Dermis blood vessel endothelial cell (primary cell): ENCODE measurements around the gene GPC5. TPM values are rescaled to one million over a fixed set of nuclear protein-coding genes. Genes with fewer than 3 reads are reported as not detected.
"Not testable (repeated sequence)": the region's sequence is repeated elsewhere in the genome, so short reads cannot be mapped to it uniquely, and the experiment has no call there.

Experiments
- DNase-seq: peaks from one replicate; pipeline ENCODE4 v3.0.0; 2010
- total RNA-seq: library from RNA; depleted of rRNA; stranded (reverse); fragments of >200 nt; gene quantifications from 2 replicates; pipeline ENCODE4 v1.2.3, GENCODE V29; 2014

Gene GPC5
- total RNA-seq, 1 donor from 2014 or later: 0.34 TPM

- no peak for DNase-seq
Observed at GRCh38 chr13:92682832-92683517, 1284.6 kb downstream of the GPC5 start.

GRCh38 chr13:92694047-92694446, 1295.6 kb downstream of the GPC5 start:
- DNase-seq: no peak

- not testable (repeated sequence) for DNase-seq
Observed at GRCh38 chr13:92695827-92696226, 1297.4 kb downstream of the GPC5 start.

GRCh38 chr13:92716749-92717148, 1318.3 kb downstream of the GPC5 start:
- DNase-seq: no peak

- DNase-seq: no peak
Observed at GRCh38 chr13:92717857-92718256, 1319.4 kb downstream of the GPC5 start.

GRCh38 chr13:92719868-92720267, 1321.4 kb downstream of the GPC5 start:
- no peak for DNase-seq

- no peak for DNase-seq
Observed at GRCh38 chr13:92721620-92722019, 1323.2 kb downstream of the GPC5 start.

- DNase-seq: no peak
Observed at GRCh38 chr13:92727118-92727517, 1328.7 kb downstream of the GPC5 start.

GRCh38 chr13:92734068-92734467, 1335.6 kb downstream of the GPC5 start:
- DNase-seq: no peak

- DNase-seq: no peak
Observed at GRCh38 chr13:92734545-92734944, 1336.1 kb downstream of the GPC5 start.

GRCh38 chr13:92735909-92736308, 1337.5 kb downstream of the GPC5 start:
- DNase-seq: no peak

GRCh38 chr13:92739306-92739818, 1340.9 kb downstream of the GPC5 start:
- no peak for DNase-seq

GRCh38 chr13:92743992-92744391, 1345.6 kb downstream of the GPC5 start:
- DNase-seq: no peak

- DNase-seq: no peak
Observed at GRCh38 chr13:92745258-92745657, 1346.8 kb downstream of the GPC5 start.

GRCh38 chr13:92752705-92753104, 1354.3 kb downstream of the GPC5 start:
- not testable (repeated sequence) for DNase-seq

- DNase-seq: no peak
Observed at GRCh38 chr13:92761710-92762109, 1363.3 kb downstream of the GPC5 start.

- DNase-seq: no peak
Observed at GRCh38 chr13:92767468-92767867, 1369.0 kb downstream of the GPC5 start.

GRCh38 chr13:92768602-92769001, 1370.2 kb downstream of the GPC5 start:
- no peak for DNase-seq

- DNase-seq: no peak
Observed at GRCh38 chr13:92769046-92769445, 1370.6 kb downstream of the GPC5 start.

- no peak for DNase-seq
Observed at GRCh38 chr13:92775658-92776057, 1377.2 kb downstream of the GPC5 start.

- no peak for DNase-seq
Observed at GRCh38 chr13:92781965-92782690, 1383.7 kb downstream of the GPC5 start.

- no peak for DNase-seq
Observed at GRCh38 chr13:92802776-92803175, 1404.4 kb downstream of the GPC5 start.

GRCh38 chr13:92804346-92804745, 1405.9 kb downstream of the GPC5 start:
- no peak for DNase-seq

GRCh38 chr13:92804926-92805325, 1406.5 kb downstream of the GPC5 start:
- DNase-seq: no peak
